Subcutaneous adipose tissue (tissue), 4 donors: ENCODE results near the gene PVALEF. TPM values are rescaled to one million over a fixed set of nuclear protein-coding genes. Genes with fewer than 3 reads are reported as not detected.

Experiments
- total RNA-seq, 4 donors: library from RNA; depleted of rRNA; stranded (reverse); fragments of >200 nt; gene quantifications; one replicate each; pipeline ENCODE4 v1.1.0, GENCODE V29; 2016
- TF ChIP-seq, protein P1 (sequence below): fragments of 450-650 bp; IDR thresholded peaks from one replicate; pipeline ENCODE4 v1.5.1; 2016; ENCODE audit warnings: low read depth, mild to moderate bottlenecking, control low read depth, antibody characterized with exemption, moderate library complexity

PVALEF gene
- total RNA-seq, 4 donors from 2014 or later, result not detected

DNA sequence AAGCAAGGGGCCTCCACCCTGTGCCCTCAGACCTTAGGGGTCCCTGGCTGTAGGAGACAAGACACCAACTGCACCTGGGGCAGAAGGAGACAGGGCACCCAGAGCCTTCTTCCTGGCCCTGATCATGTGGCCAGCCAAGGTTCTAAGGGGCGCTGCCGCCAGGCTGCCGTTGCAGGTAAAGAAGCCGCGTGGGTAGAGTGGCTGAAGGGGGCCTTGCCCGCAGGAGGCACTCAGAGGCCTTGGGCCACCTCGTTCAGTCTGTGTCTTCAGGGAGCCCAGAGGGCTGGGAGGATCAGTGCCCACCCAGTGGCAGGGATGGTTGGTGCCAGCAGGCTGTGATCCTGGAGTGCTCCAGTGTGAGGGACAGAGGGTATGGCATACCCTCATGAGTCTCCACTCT is 2.3 kb downstream of the PVALEF start:
- TF ChIP-seq, protein P1, sequence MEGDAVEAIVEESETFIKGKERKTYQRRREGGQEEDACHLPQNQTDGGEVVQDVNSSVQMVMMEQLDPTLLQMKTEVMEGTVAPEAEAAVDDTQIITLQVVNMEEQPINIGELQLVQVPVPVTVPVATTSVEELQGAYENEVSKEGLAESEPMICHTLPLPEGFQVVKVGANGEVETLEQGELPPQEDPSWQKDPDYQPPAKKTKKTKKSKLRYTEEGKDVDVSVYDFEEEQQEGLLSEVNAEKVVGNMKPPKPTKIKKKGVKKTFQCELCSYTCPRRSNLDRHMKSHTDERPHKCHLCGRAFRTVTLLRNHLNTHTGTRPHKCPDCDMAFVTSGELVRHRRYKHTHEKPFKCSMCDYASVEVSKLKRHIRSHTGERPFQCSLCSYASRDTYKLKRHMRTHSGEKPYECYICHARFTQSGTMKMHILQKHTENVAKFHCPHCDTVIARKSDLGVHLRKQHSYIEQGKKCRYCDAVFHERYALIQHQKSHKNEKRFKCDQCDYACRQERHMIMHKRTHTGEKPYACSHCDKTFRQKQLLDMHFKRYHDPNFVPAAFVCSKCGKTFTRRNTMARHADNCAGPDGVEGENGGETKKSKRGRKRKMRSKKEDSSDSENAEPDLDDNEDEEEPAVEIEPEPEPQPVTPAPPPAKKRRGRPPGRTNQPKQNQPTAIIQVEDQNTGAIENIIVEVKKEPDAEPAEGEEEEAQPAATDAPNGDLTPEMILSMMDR, result no peak

DNA sequence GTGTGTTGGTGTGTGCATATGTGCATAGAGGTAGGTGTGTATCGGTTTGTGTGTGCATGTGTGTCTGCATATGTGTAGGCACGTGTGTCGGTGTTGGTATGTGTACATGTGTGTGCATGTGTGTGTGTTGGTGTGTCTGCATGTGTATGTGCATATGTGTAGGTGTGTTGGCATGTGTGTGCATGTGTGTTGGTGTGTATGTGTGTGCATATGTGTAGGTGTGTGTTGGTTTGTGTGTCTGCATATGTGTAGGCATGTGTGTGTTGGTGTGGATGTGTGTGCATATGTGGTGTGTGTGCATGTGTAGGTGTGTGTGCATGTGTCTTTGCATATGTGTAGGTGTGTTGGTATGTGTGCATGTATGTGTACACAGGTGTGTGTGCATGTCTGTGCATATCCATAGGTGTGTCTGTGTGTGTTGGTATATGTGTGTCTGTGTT is 4.6 kb downstream of the PVALEF start:
- TF ChIP-seq, protein P1, result no peak

DNA sequence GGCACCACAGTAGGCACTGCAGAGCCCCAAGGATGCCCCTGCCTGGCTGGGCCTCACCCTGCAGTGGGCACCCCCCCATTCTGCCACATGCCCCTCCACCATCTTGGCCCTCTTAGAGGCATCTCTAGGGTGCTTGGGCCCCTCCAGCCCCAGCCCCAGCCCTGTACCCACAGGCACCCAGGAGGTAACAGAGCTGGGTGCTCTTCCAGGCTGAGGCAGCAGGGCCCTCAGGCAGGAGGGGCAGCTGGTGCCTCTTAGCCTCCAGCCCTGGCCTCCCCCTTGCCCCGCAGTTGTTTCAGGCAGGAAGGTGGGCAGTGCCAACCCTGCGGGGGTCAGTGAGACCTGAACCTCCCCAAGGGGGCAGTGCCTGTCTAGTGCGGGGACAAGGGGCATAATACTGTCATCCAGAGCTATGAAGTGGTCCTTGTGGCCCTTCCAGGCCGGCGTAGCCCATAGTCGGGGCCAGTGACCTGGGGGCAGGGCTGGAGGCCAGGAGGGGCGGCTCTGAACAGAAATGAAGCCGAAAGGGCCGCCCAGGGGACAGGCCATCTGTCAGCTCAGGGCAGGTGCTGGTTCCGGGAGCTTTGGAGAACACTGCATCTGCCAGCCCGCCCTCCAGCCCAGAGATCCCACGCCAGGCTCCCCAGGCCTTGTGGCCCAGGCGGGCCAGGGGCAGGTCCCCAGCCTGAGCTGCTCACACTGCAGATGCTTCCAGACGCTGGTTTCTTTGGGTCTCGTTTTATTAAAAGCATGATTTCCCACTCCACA is 5.6 kb downstream of the PVALEF start:
- TF ChIP-seq, protein P1, result no peak

DNA sequence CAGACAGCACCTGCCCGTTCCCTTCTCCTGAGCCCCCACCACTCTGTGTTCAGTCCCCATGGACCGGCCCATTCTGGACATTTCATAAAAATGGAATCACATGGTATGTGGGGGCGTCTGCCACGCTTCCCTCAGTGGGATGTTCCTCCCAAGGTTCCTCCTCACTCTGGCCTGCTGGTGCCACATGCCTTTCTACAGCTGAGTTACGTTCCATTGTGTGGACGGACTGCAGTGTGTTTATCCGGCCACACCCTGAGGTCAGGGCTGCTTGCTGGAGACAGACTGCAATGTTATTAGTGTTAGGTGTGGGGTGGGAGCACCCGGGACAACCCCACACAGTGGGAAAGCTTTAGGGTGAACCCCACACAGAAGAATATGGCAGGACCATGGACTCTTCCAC is 6.6 kb downstream of the PVALEF start:
- TF ChIP-seq, protein P1, result no peak

DNA sequence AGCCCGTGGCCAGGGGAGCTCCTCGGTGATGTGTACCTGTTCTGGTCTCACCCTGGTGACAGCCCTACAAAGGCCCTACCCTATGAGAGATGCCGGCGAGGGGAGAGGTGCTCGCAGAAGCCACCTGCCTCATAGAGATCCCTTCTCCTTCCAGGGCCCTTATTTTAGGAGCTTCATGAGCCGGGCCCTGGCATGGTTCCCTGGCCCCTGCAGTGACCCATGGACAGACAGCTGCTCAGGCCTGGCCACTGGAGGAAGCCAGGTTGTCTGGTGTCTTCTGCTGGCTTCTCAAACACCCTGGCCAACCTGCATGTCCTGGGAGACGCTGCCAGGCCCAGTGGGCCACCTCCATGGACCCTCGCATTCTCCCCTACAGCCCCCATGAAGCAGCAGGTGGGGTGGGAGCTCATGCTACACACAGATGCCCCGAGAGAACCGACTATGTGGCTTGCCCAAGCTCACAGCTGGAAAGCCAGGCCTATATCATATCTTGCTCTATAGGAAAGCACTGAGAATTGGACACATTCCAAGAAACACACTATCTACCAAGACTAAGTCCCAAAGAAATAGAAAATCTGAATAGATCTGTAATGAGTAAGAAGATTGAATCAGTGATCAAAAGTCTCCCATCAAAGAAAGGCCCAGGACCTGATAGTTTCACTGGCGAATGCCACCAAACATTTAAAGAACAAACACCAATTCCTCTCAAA is 7.9 kb downstream of the PVALEF start:
- TF ChIP-seq, protein P1, result no peak

DNA sequence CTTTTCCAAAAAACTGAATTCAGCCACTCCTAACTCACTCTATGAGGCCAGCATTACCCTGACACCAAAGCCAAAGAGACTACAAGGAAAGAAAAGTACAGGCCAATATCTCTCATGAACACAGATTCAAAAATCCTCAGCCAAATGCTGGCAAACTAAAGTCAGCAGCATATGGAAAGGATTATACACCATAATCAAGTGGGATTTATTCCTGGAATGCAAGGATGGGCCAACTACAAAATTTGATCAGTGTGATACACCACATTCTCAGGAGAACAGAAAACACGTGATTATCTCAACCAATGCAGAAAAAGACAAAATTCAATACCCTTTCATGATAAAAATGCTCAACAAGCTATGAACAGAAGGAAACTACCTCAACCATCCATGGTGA is 8.5 kb downstream of the PVALEF start:
- TF ChIP-seq, protein P1, result no peak

DNA sequence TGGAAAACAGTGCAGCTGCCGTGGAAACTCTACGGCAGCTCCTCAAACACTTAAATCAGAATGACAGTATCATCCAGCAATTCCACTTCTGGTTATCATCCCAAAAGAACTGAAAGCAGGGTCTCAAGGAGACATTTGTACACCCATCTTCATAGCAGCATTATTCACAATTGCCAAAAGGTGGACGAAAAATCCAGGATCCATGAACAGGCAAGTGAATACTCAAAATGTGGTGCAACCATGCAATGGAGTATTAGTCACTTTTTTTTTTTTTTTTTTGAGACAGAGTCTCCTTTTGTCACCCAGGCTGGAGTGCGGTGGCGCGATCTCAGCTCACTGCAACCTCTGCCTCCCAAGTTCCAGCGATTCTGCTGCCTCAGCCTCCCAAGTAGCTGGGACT is 11.4 kb downstream of the PVALEF start:
- TF ChIP-seq, protein P1, result no peak
